ENCODE results near the gene NCK1.

DNA sequence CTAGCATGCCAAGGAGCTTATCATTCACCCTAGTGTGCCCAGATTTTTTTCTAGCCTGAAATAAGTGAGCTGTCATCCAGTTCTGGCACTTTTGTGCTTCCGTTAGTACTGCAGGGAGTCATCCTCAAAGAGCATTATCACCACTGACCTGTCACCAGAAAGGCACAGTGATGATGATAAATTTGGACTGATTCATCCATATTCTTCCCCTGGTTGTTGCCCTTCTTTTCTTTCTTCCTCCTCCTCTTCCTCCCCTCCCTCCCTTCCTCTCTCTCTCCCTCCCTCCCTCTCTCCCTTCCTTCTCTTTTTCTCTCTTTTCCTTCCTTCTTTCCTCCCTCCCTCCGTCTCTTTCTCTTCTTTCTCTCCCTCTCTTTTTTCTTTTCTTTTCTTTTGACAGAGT, 21.8 kb upstream of the NCK1 start:
- TF ChIP-seq EZH2 (IDR thresholded peaks at IDR 0.05; ENCODE audit: low read length, unreplicated experiment) (no peak), EZH2phosphoT487 (IDR thresholded peaks at IDR 0.05; ENCODE audit: borderline replicate concordance, low read length) (no peak), CTCF (conservative IDR thresholded peaks at IDR 0.05; ENCODE audit: low read depth, low read length) (no peak)

All from PC-3 (cell line).